IMR-90 (cell line): ENCODE data around the gene COX11.

Experiments used
- MXI1 ChIP-seq: IDR thresholded peaks from 2 replicates; pipeline ENCODE4 v1.6.1; 2012; ENCODE audit warnings: low read depth, mild to moderate bottlenecking, low read length, moderate library complexity, borderline replicate concordance
- NFE2L2 ChIP-seq: fragments of 150-350 bp; IDR thresholded peaks from 2 replicates; pipeline ENCODE4 v1.6.1; 2016; ENCODE audit warnings: low read depth, mild to moderate bottlenecking, low read length
- POLR2A ChIP-seq: IDR thresholded peaks from 2 replicates; pipeline ENCODE4 v1.6.1; 2012; ENCODE audit warnings: mild to moderate bottlenecking, low read depth, low read length
- RAD21 ChIP-seq: IDR thresholded peaks from 2 replicates; pipeline ENCODE4 v1.6.1; 2012; ENCODE audit warnings: low read length, improper control_type of control experiment
- RCOR1 ChIP-seq: IDR thresholded peaks from 2 replicates; pipeline ENCODE4 v1.6.1; 2012; ENCODE audit warnings: mild to moderate bottlenecking, low read length, improper control_type of control experiment; ENCODE audit not compliant: insufficient replicate concordance
- RFX5 ChIP-seq: IDR thresholded peaks from 2 replicates; pipeline ENCODE4 v1.8.0; 2012; ENCODE audit warnings: low read depth, mild to moderate bottlenecking, low read length, moderate library complexity
- SMC3 ChIP-seq: fragments of 150-350 bp; IDR thresholded peaks from 2 replicates; pipeline ENCODE4 v1.6.1; 2016; ENCODE audit warnings: low read depth, mild to moderate bottlenecking, antibody characterized with exemption, low read length, moderate library complexity
- TF ChIP-seq, protein P1 (sequence below): conservative IDR thresholded peaks from 2 replicates; pipeline ENCODE4 v1.5.1; 2012; ENCODE audit warnings: mild to moderate bottlenecking, low read depth, low read length, improper control_type of control experiment
- TF ChIP-seq, protein P2 (sequence below): fragments of 150-350 bp; IDR thresholded peaks from 2 replicates; pipeline ENCODE4 v1.6.1; 2016; ENCODE audit warnings: low read depth, mild to moderate bottlenecking, low read length, moderate library complexity, borderline replicate concordance

DNA sequence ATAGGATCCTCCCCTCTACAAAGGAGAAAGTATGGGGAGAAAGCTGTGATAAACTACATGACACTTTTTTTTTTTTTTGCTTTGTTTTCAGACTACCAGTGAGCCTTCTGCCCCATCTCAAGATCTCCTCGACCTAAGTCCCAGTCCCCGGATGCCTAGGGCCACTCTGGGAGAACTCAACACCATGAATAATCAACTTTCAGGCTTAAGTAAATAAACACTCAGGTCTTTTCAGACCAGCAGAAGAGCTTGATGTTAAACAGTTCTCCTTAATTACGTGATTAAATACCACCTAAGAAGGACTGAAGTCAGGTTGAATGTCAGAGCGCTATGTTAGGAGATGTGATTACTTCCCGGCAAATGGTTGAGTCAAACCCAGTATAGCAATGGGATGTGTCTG, 31.4 kb downstream of the COX11 start:
- TF ChIP-seq, protein P1, sequence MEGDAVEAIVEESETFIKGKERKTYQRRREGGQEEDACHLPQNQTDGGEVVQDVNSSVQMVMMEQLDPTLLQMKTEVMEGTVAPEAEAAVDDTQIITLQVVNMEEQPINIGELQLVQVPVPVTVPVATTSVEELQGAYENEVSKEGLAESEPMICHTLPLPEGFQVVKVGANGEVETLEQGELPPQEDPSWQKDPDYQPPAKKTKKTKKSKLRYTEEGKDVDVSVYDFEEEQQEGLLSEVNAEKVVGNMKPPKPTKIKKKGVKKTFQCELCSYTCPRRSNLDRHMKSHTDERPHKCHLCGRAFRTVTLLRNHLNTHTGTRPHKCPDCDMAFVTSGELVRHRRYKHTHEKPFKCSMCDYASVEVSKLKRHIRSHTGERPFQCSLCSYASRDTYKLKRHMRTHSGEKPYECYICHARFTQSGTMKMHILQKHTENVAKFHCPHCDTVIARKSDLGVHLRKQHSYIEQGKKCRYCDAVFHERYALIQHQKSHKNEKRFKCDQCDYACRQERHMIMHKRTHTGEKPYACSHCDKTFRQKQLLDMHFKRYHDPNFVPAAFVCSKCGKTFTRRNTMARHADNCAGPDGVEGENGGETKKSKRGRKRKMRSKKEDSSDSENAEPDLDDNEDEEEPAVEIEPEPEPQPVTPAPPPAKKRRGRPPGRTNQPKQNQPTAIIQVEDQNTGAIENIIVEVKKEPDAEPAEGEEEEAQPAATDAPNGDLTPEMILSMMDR = no peak
- TF ChIP-seq RAD21 (no peak), NFE2L2 (no peak), POLR2A (no peak), RCOR1 (no peak), SMC3 (no peak), MXI1 (no peak), RFX5 (no peak)
- TF ChIP-seq, protein P2, sequence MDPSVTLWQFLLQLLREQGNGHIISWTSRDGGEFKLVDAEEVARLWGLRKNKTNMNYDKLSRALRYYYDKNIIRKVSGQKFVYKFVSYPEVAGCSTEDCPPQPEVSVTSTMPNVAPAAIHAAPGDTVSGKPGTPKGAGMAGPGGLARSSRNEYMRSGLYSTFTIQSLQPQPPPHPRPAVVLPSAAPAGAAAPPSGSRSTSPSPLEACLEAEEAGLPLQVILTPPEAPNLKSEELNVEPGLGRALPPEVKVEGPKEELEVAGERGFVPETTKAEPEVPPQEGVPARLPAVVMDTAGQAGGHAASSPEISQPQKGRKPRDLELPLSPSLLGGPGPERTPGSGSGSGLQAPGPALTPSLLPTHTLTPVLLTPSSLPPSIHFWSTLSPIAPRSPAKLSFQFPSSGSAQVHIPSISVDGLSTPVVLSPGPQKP = no peak
